Choroid plexus epithelial cell (primary cell): ENCODE results near the gene QSOX2.

Experiments used
- DNase-seq: peaks from one replicate; pipeline ENCODE4 v3.0.0-alpha.2; 2010; ENCODE audit warnings: low read depth
- H3K4me3 ChIP-seq: 2 replicates; pipeline ENCODE4 v1.5.1; 2011; ENCODE audit warnings: low read depth, mild to moderate bottlenecking, control low read depth, low read length, moderate library complexity
- TF ChIP-seq, protein P1 (sequence below): conservative IDR thresholded peaks from 2 replicates; pipeline ENCODE4 v1.5.1; 2011; ENCODE audit warnings: low read depth, mild to moderate bottlenecking, control low read depth, inconsistent platforms, low read length, moderate library complexity

Gene QSOX2

GRCh38 chr9:136198605-136199083, 47.0 kb downstream of the QSOX2 start:
- H3K4me3 ChIP-seq, result no peak overlapping the region
- peak; percentile 19 for DNase-seq
- TF ChIP-seq, protein P1, sequence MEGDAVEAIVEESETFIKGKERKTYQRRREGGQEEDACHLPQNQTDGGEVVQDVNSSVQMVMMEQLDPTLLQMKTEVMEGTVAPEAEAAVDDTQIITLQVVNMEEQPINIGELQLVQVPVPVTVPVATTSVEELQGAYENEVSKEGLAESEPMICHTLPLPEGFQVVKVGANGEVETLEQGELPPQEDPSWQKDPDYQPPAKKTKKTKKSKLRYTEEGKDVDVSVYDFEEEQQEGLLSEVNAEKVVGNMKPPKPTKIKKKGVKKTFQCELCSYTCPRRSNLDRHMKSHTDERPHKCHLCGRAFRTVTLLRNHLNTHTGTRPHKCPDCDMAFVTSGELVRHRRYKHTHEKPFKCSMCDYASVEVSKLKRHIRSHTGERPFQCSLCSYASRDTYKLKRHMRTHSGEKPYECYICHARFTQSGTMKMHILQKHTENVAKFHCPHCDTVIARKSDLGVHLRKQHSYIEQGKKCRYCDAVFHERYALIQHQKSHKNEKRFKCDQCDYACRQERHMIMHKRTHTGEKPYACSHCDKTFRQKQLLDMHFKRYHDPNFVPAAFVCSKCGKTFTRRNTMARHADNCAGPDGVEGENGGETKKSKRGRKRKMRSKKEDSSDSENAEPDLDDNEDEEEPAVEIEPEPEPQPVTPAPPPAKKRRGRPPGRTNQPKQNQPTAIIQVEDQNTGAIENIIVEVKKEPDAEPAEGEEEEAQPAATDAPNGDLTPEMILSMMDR, result no peak

- no peak overlapping the region for H3K4me3 ChIP-seq
- DNase-seq, result no peak
- TF ChIP-seq, protein P1, result no peak
Observed at GRCh38 chr9:136197930-136198604, 47.5 kb downstream of the QSOX2 start.

DNA sequence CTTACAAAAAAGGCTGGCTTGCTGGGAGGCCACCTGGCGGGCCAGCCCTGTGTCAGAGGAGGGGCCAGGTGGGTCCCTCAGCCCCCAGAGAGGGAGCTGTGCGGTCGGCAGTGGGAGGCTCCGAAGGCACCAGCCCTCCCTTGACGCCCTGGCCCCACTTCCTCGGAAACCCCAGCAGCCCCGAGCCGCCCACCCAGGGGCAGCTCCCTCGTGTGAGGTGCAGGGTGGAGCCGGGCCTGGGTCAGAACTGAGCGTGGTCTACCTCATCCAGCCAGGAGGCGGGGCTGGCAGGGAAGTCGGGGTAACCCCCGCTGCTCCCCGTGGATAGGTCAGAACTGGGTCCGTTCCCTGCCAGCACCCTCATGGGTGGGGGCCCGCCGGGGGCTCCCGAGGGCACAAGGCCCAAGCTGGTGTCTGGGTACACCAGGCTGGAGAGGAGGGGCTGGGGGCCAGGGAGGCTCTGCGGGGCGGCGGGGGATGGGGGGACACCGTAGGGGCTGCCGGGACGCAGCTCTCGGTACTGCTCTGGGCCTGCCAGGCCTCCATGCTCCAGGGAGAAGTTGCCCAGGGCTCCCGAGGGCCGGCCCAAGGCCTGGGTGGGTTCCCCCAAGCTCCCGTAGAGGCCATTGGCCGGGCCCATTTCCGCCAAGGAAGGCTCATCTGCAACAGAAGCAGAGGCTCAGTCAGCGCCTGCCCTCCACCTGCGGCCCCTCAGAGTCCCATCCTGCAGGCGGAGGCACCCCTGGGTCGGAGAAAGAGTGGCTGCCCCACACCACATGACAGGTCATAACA, 48.3 kb downstream of the QSOX2 start:
- TF ChIP-seq, protein P1, result no peak
- no peak for DNase-seq
- H3K4me3 ChIP-seq, result no peak overlapping the region

GRCh38 chr9:136196404-136197083, 49.1 kb downstream of the QSOX2 start:
- TF ChIP-seq, protein P1, result no peak
- H3K4me3 ChIP-seq, result no peak overlapping the region
- DNase-seq, result no peak

- no peak for DNase-seq
- TF ChIP-seq, protein P1, result no peak
- H3K4me3 ChIP-seq, result no peak overlapping the region
Observed at GRCh38 chr9:136194540-136194939, 51.1 kb downstream of the QSOX2 start.

DNA sequence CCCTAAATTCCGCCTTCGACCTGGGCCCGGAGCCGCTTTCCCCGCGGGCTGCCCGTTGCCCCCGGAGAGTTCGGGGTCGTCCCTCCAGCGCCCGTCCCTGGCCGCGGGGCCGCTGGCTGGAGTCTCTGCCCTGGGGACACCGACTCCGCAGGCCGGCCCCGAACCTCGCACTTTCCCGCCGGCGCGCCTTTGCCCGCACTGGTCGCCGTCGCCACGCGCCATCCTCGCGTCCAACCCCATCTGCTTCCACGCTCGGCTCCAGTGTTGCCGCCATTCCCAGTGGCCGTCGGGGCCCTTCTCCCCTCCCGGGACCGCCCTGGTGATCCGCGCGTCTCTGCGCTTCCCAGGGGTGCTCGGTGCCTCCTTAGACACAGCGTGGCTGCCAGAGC, 51.7 kb downstream of the QSOX2 start:
- TF ChIP-seq, protein P1, result no peak
- DNase-seq, result no peak
- no peak overlapping the region for H3K4me3 ChIP-seq
